CD14-positive monocyte (primary cell): ENCODE data around the gene RFTN2. TPM values are rescaled to one million over a fixed set of nuclear protein-coding genes. Genes with fewer than 3 reads are reported as not detected.

Source experiments
- DNase-seq, 3 donors: peaks; one replicate each; pipeline ENCODE4 v3.0.0-alpha.2; 2011 to 2022
- H2AFZ ChIP-seq: 2 replicates; pipeline ENCODE4 v1.6.0; 2012; ENCODE audit warnings: mild to moderate bottlenecking, low read depth, low read length, inconsistent platforms; ENCODE audit not compliant: insufficient read depth, poor library complexity, severe bottlenecking
- H3K27ac ChIP-seq, 2 donors: 1 replicate in 1 of 2; 2 replicates in 1 of 2; pipeline ENCODE4 v1.5.1; 2012 to 2013; ENCODE audit warnings: low read length in 2 of 2, control low read depth in 1 of 2, inconsistent platforms in 1 of 2, low read depth in 1 of 2, mild to moderate bottlenecking in 1 of 2
- H3K27me3 ChIP-seq, 2 donors: one replicate each; pipeline versions ENCODE4 v1.6.0 to v1.6.1; 2011 to 2013; ENCODE audit warnings: low read length in 2 of 2; ENCODE audit not compliant: control insufficient read depth in 2 of 2, insufficient read depth in 2 of 2
- H3K36me3 ChIP-seq, 2 donors: replicated peaks in 1 of 2; 1 replicate in 1 of 2; 2 replicates in 1 of 2; pipeline versions ENCODE4 v1.5.1 to v1.6.1; 2012 to 2013; ENCODE audit warnings: low read length in 2 of 2, control low read depth in 1 of 2, inconsistent platforms in 1 of 2, mild to moderate bottlenecking in 1 of 2; ENCODE audit not compliant: insufficient read depth in 2 of 2, control insufficient read depth in 1 of 2
- H3K4me1 ChIP-seq, 2 donors: 1 replicate in 1 of 2; 2 replicates in 1 of 2; pipeline versions ENCODE4 v1.5.1 to v1.6.1; 2012 to 2013; ENCODE audit warnings: low read length in 2 of 2, control low read depth in 1 of 2, inconsistent platforms in 1 of 2, mild to moderate bottlenecking in 1 of 2, moderate library complexity in 1 of 2; ENCODE audit not compliant: insufficient read depth in 2 of 2, control insufficient read depth in 1 of 2
- H3K4me2 ChIP-seq: replicated peaks from 2 replicates; pipeline ENCODE3; 2012; ENCODE audit warnings: low read length, moderate library complexity, mild to moderate bottlenecking; ENCODE audit not compliant: poor library complexity, severe bottlenecking; ENCODE audit errors: extremely low read depth
- H3K4me3 ChIP-seq, 3 experiments: fragments of 200-600 bp in 1 of 3; sonication (generic) in 1 of 3; replicated peaks in 1 of 3; 1 replicate in 2 of 3; 2 replicates in 1 of 3; pipeline ENCODE4 v1.5.1; 2011 to 2013; ENCODE audit warnings: low read length in 3 of 3, mild to moderate bottlenecking in 3 of 3, control low read depth in 2 of 3, low read depth in 2 of 3, inconsistent platforms in 1 of 3, moderate library complexity in 1 of 3
- H3K79me2 ChIP-seq: 2 replicates; pipeline ENCODE4 v1.6.0; 2012; ENCODE audit warnings: mild to moderate bottlenecking, control low read depth, inconsistent platforms, low read length, moderate library complexity; ENCODE audit not compliant: insufficient read depth
- H3K9ac ChIP-seq: 2 replicates; pipeline ENCODE4 v1.6.0; 2017; ENCODE audit warnings: low read length, mild to moderate bottlenecking; ENCODE audit not compliant: insufficient read depth, poor library complexity, severe bottlenecking
- H3K9me3 ChIP-seq, 2 donors: replicated peaks in 1 of 2; 1 replicate in 1 of 2; 2 replicates in 1 of 2; pipeline versions ENCODE4 v1.5.1 to v1.6.1; 2012 to 2013; ENCODE audit warnings: low read length in 2 of 2, control low read depth in 1 of 2; ENCODE audit not compliant: control insufficient read depth in 1 of 2, insufficient read depth in 1 of 2
- H4K20me1 ChIP-seq: 2 replicates; pipeline ENCODE4 v1.6.0; 2012; ENCODE audit warnings: mild to moderate bottlenecking, low read length, control low read depth, moderate library complexity; ENCODE audit not compliant: insufficient read depth
- H3K27ac Mint-ChIP-seq, 7 donors: one replicate each; pipeline ENCODE4 v1.8.0; 2020; ENCODE audit warnings: mild to moderate bottlenecking in 7 of 7, mixed read lengths in 7 of 7, moderate library complexity in 6 of 7, inconsistent platforms in 2 of 7
- H3K27me3 Mint-ChIP-seq, 3 donors: one replicate each; pipeline ENCODE4 v1.8.0; 2021 to 2022; ENCODE audit warnings: low read depth in 3 of 3, mild to moderate bottlenecking in 3 of 3, mixed read lengths in 3 of 3, moderate library complexity in 3 of 3, inconsistent platforms in 1 of 3
- H3K36me3 Mint-ChIP-seq, 2 donors: one replicate each; pipeline ENCODE4 v1.8.0; 2020; ENCODE audit warnings: mixed read lengths in 2 of 2, inconsistent platforms in 1 of 2, mild to moderate bottlenecking in 1 of 2
- H3K4me1 Mint-ChIP-seq: one replicate; pipeline ENCODE4 v1.8.0; 2020; ENCODE audit warnings: mild to moderate bottlenecking, mixed read lengths
- H3K4me3 Mint-ChIP-seq, 2 donors: one replicate each; pipeline ENCODE4 v1.8.0; 2020; ENCODE audit warnings: mild to moderate bottlenecking in 2 of 2, mixed read lengths in 2 of 2, moderate library complexity in 1 of 2
- H3K9me3 Mint-ChIP-seq, 7 donors: one replicate each; pipeline ENCODE4 v1.8.0; 2020 to 2022; ENCODE audit warnings: mixed read lengths in 7 of 7, mild to moderate bottlenecking in 6 of 7, moderate library complexity in 6 of 7, inconsistent platforms in 2 of 7
- CTCF ChIP-seq: fragments of 200-600 bp; IDR thresholded peaks from one replicate; pipeline ENCODE4 v1.8.0; 2022; ENCODE audit warnings: antibody characterized with exemption, mild to moderate bottlenecking
- WGBS: methylation state at CpG from one replicate; pipeline ENCODE4 v1.1.5; 2013; ENCODE audit warnings: missing lambda C conversion rate; ENCODE audit not compliant: insufficient coverage; 5-methylcytosine and 5-hydroxymethylcytosine counted together
- intact Hi-C, 2 donors: fragments of 100-400 bp; cut with micrococcal nuclease; formaldehyde crosslinking; loops; one replicate each; pipeline versions ENCODE4 v1.15.0 to v1.15.1; 2023
- polyA plus RNA-seq, 3 donors: library from polyadenylated mRNA; depleted of rRNA in 1 of 3; unstranded in 2 of 3; stranded (reverse) in 1 of 3; fragments of 300-500 nt in 2 of 3; fragments of >200 nt in 1 of 3; fragmentation: Illumina TruSeq in 2 of 3; gene quantifications; 1 replicate in 2 of 3; 2 replicates in 1 of 3; pipeline ENCODE4 v1.2.3, GENCODE V29; 2012 to 2021

RFTN2 gene
- polyA plus RNA-seq, 3 donors: 0.02 TPM; not detected in 2

GRCh38 chr2:197558393-197558792, 117.0 kb downstream of the RFTN2 start:
- peak overlapping the region in 1 of 7 donors; percentile 38 for H3K27ac Mint-ChIP-seq
- intact Hi-C loops: no loop called here
- peaks cover 0 to 1% (median 0%) of the 10 kb centered on the region in 3 donors for H3K27me3 Mint-ChIP-seq
- DNase-seq: no peak
- WGBS: no CpG with 5 or more reads among the region's 3 CpGs
- peaks cover 11% of the 10 kb centered on the region for H3K4me1 Mint-ChIP-seq
- peaks cover 17 to 45% of the 10 kb centered on the region in 2 donors for H3K36me3 ChIP-seq
- H3K27me3 ChIP-seq: no peaks in the 10 kb centered on the region
- TF ChIP-seq CTCF: no peak
- H3K36me3 Mint-ChIP-seq: peaks cover 20 to 54% of the 10 kb centered on the region in 2 donors
- no peak overlapping the region for H3K9ac ChIP-seq
- H3K4me3 Mint-ChIP-seq: no peak overlapping the region
- H3K27ac ChIP-seq: no peak overlapping the region
- no peak overlapping the region for H3K4me2 ChIP-seq
- no peaks in the 10 kb centered on the region for H3K79me2 ChIP-seq
- H4K20me1 ChIP-seq: no peaks in the 10 kb centered on the region
- H3K4me3 ChIP-seq: no peak overlapping the region
- H3K4me1 ChIP-seq: peaks cover 4 to 6% of the 10 kb centered on the region in 2 donors
- H3K9me3 ChIP-seq: no peaks in the 10 kb centered on the region
- no peak overlapping the region for H2AFZ ChIP-seq
- H3K9me3 Mint-ChIP-seq: peaks cover 0 to 3% (median 2%) of the 10 kb centered on the region in 7 donors

GRCh38 chr2:197556456-197556855, 118.9 kb downstream of the RFTN2 start:
- TF ChIP-seq CTCF: no peak
- Mint-ChIP-seq H3K4me3 (no peak overlapping the region), H3K27me3 (peaks cover 0 to 1% (median 0%) of the 10 kb centered on the region in 3 donors), H3K9me3 (peaks cover 0 to 2% (median 0%) of the 10 kb centered on the region in 7 donors), H3K27ac (peak overlapping the region in 3 of 7 donors; percentile 5 to 88 (median 63)), H3K36me3 (peaks cover 32 to 68% of the 10 kb centered on the region in 2 donors), H3K4me1 (peaks cover 11% of the 10 kb centered on the region)
- no peak overlapping the region for H3K4me3 ChIP-seq
- peaks cover 33 to 57% of the 10 kb centered on the region in 2 donors for H3K36me3 ChIP-seq
- H3K4me1 ChIP-seq: peaks cover 4 to 6% of the 10 kb centered on the region in 2 donors
- H3K4me2 ChIP-seq: no peak overlapping the region
- H3K9ac ChIP-seq: no peak overlapping the region
- peak; percentile 28 to 50 (median 35) for DNase-seq
- H4K20me1 ChIP-seq: no peaks in the 10 kb centered on the region
- 60% methylated on average over 1 of the region's 1 CpG for WGBS
- H3K79me2 ChIP-seq: no peaks in the 10 kb centered on the region
- peak overlapping the region in 1 of 2 donors; percentile 26 for H3K27ac ChIP-seq
- H3K27me3 ChIP-seq: no peaks in the 10 kb centered on the region
- H2AFZ ChIP-seq: no peak overlapping the region
- intact Hi-C loops: no loop called here
- H3K9me3 ChIP-seq: no peaks in the 10 kb centered on the region
